ENCODE measurements around the gene ECE1. TPM values are rescaled to one million over a fixed set of nuclear protein-coding genes. Genes with fewer than 3 reads are reported as not detected.

Gene ECE1
- total and polyA plus RNA-seq, 2 of the 13 experiments (the other 11 are each of a cell fraction or from before 2014, with no cell fraction given), result 13.5 to 21.2 TPM

- TF ChIP-seq, protein P1, sequence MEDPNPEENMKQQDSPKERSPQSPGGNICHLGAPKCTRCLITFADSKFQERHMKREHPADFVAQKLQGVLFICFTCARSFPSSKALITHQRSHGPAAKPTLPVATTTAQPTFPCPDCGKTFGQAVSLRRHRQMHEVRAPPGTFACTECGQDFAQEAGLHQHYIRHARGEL (CRISPR knock-in tag; IDR thresholded peaks at IDR 0.05), result no peak
- no peak for TF ChIP-seq REL (CRISPR knock-in tag; conservative IDR thresholded peaks at IDR 0.05)
- peak; percentile 60; the same call in 1 of the 2 replicates for TF ChIP-seq CBX5 (CRISPR knock-in tag; IDR thresholded peaks at IDR 0.05; ENCODE audit: borderline replicate concordance)
- no peak for TF ChIP-seq KDM5A (IDR thresholded peaks at IDR 0.05; ENCODE audit: borderline replicate concordance, low read length)
- TF ChIP-seq ZNF205 (CRISPR knock-in tag; IDR thresholded peaks at IDR 0.05), result peak; percentile 70; the same call in 1 of the 2 replicates
- no peak for TF ChIP-seq ZFYVE20 (CRISPR knock-in tag; IDR thresholded peaks at IDR 0.05; ENCODE audit: borderline replicate concordance, low read depth)
- TF ChIP-seq ZNF317 (CRISPR knock-in tag; IDR thresholded peaks at IDR 0.05), result peak; percentile 87
- no peak for TF ChIP-seq MATR3 (CRISPR knock-in tag; IDR thresholded peaks at IDR 0.05)
- no peak for TF ChIP-seq ZNF607 (CRISPR knock-in tag; IDR thresholded peaks at IDR 0.05; ENCODE audit: borderline replicate concordance)
- TF ChIP-seq GPN1 (CRISPR knock-in tag; IDR thresholded peaks at IDR 0.05; ENCODE audit: borderline replicate concordance), result no peak
- peak; percentile 94 for TF ChIP-seq CBFB (CRISPR knock-in tag; IDR thresholded peaks at IDR 0.05)
- TF ChIP-seq ZNF746 (CRISPR knock-in tag; IDR thresholded peaks at IDR 0.05), result peak; percentile 92
- no peak for TF ChIP-seq ZNF570 (CRISPR knock-in tag; IDR thresholded peaks at IDR 0.05; ENCODE audit: borderline replicate concordance)
- TF ChIP-seq, protein P2, sequence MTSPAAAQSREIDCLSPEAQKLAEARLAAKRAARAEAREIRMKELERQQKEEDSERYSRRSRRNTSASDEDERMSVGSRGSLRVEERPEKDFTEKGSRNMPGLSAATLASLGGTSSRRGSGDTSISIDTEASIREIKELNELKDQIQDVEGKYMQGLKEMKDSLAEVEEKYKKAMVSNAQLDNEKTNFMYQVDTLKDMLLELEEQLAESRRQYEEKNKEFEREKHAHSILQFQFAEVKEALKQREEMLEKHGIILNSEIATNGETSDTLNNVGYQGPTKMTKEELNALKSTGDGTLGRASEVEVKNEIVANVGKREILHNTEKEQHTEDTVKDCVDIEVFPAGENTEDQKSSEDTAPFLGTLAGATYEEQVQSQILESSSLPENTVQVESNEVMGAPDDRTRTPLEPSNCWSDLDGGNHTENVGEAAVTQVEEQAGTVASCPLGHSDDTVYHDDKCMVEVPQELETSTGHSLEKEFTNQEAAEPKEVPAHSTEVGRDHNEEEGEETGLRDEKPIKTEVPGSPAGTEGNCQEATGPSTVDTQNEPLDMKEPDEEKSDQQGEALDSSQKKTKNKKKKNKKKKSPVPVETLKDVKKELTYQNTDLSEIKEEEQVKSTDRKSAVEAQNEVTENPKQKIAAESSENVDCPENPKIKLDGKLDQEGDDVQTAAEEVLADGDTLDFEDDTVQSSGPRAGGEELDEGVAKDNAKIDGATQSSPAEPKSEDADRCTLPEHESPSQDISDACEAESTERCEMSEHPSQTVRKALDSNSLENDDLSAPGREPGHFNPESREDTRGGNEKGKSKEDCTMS (CRISPR knock-in tag; conservative IDR thresholded peaks at IDR 0.05), result no peak
- peak; percentile 93; the same call in 1 of the 2 replicates for TF ChIP-seq ESRRA (CRISPR knock-in tag; IDR thresholded peaks at IDR 0.05; ENCODE audit: low read depth)
- no peak for TF ChIP-seq TBP (CRISPR knock-in tag; IDR thresholded peaks at IDR 0.05)
- no peak for TF ChIP-seq RORA (CRISPR knock-in tag; IDR thresholded peaks at IDR 0.05)
- TF ChIP-seq NFAT5 (CRISPR knock-in tag; IDR thresholded peaks at IDR 0.05), result no peak
- TF ChIP-seq CENPX (CRISPR knock-in tag; IDR thresholded peaks at IDR 0.05), result no peak
- TF ChIP-seq ZNF230 (CRISPR knock-in tag; IDR thresholded peaks at IDR 0.05), result no peak
- TF ChIP-seq KDM4B (CRISPR knock-in tag; IDR thresholded peaks at IDR 0.05), result no peak
Observed at GRCh38 chr1:21269461-21270085, 20.7 kb downstream of the ECE1 start (continued).

All from HepG2 (cell line).